Measurements from ENCODE around the gene PCMT1.
A peak's percentile ranks its signal among the peaks of the same experiment; 100 is the strongest.
"Not testable (repeated sequence)": the region's sequence is repeated elsewhere in the genome, so short reads cannot be mapped to it uniquely, and the experiment has no call there.

The PCMT1 gene

DNA sequence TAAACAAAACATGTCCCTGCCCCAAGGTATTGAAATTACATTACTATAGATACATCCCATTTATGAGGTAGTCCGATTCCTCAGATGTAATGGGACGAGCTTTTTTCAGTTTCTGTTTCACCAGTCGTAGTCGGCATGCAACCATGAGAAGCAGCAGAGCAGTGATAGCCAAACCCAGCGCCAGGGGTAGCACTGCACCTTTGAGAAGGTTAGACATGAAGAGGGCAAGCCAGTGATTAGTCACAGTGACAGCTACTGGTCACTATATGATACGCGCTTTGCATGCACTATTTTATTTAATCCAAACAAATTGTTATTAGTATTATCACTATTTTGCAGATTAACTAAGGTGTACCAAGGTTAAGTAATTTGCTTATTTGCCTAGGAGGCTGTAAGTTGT is 71.0 kb downstream of the PCMT1 start:
- no peak for DNase-seq (ENCODE audit: low spot score)

DNA sequence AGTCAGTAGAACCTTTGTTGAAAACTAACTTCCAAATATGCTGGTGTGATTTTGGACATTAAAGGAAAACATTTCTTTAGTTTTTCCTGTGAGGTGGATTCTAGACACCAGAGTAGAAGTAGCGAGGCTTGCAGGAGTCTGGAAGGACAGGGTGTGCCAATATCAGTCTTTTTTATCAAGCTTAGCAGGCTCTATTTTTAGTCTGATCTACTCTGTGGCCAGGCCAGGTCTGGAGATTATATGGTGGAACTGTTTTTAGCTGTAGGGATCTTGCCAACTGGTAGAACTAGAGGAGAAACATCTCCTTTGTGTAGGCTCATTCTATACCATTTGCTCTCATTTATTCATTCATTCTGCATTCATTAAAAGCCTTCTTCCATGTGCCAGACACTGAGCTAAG is 72.0 kb downstream of the PCMT1 start:
- DNase-seq (ENCODE audit: low spot score): no peak

DNA sequence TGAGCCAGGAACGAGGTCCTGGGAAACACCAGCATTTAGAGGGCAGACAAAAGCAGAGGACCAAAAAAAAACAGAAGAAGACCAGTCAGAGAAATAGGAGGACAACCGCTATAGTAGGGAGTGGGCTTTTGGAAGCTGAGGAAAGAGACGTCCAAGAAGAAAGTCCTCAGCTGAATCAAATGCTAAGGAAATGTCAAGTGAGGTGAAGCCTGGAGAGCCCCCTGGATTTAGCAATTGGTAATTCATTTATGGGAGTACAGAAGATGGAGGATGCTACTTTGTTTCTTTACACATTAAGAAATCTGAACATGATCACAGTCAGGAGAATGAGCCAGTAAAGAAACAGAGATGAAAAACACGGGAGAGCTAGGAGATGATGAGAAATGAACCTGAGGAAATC is 73.5 kb downstream of the PCMT1 start:
- DNase-seq (ENCODE audit: low spot score): no peak

DNA sequence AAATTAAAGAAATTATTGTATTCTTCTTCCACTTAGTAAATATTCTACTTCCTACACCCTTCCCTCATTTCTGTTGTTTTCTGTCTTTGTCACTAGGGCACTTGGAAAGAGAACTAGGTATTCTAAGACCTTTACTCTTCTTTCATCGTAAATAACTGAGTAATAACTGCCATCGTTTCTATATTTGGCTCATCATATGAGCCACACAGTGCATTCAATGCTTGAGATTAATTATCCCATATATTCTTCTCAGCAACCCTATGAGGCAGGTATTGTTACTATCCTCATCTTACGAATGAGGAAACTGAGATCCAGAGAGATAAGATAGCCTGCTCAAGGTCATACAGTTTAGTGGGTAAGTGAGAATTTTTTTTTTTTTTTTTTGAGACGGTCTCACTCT is 75.8 kb downstream of the PCMT1 start:
- DNase-seq (ENCODE audit: low spot score): no peak

DNA sequence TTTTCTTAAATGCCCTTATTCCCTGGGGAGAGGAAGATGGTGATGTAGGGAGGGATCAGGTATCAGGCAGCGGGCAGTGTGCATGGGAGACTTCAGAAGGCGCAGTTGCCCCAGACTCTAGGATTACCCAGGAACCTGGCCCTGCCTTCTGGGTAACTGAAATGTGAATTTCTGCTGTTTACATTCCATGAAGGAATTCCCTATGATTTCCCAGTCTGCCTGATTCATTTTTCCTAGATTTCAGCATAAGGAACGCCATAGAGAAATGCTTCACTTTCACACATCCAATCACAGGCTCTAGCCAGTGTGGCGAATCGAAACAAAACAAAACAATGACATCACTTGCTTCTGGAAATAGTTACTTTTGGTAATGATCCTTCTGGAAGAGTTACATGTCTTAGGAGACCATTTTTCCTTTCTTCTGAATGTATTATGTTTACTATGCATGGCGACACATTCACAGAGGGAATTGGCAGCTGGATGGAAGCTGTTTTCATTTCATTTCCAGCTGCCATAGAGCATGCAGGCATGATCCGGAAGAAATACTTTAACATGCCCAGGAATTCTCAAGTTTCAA is 81.3 kb downstream of the PCMT1 start:
- no peak for DNase-seq (ENCODE audit: low spot score)

DNA sequence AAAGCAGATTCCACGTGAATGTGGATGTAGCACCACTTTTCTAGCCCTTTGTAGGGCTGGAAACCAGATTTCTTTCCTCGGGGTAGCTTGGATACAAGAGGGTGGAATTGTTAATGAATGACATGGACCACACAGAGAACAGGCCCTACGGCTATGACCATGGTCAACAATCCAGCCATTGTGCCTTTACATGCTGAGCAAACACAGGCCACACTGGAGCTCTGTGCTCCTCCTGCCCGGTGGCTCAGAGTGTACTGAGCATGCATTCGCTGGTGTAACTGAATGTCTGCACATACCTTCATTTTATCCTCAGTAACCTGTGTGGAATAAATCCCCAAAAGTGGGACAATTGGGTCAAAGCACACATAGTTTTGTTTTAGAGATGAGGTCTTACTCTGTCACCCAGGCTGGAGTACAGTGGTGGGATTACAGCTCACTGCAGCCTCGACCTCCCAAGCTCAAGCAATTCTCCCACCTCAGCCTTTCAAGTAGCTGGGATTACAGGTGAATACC is 81.8 kb downstream of the PCMT1 start:
- no peak for DNase-seq (ENCODE audit: low spot score)

DNA sequence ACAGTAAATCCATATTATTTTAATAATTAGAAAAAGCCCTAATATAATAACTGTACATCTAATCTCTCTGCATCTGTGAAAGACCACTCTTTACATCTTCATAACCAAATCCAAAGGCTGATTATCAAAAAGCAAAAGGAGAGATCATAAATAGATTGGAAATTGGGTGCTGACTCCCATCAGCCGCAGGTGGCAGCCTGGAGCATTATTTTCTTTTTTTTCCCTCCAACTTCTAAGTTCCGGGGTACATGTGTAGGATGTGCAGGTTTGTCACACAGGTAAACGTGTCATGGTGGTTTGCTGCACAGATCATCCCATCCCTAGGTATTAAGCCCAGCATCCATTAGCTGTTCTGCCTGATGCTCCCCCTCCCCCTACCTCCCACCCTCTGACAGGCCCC is 84.1 kb downstream of the PCMT1 start:
- DNase-seq (ENCODE audit: low spot score): no peak

DNA sequence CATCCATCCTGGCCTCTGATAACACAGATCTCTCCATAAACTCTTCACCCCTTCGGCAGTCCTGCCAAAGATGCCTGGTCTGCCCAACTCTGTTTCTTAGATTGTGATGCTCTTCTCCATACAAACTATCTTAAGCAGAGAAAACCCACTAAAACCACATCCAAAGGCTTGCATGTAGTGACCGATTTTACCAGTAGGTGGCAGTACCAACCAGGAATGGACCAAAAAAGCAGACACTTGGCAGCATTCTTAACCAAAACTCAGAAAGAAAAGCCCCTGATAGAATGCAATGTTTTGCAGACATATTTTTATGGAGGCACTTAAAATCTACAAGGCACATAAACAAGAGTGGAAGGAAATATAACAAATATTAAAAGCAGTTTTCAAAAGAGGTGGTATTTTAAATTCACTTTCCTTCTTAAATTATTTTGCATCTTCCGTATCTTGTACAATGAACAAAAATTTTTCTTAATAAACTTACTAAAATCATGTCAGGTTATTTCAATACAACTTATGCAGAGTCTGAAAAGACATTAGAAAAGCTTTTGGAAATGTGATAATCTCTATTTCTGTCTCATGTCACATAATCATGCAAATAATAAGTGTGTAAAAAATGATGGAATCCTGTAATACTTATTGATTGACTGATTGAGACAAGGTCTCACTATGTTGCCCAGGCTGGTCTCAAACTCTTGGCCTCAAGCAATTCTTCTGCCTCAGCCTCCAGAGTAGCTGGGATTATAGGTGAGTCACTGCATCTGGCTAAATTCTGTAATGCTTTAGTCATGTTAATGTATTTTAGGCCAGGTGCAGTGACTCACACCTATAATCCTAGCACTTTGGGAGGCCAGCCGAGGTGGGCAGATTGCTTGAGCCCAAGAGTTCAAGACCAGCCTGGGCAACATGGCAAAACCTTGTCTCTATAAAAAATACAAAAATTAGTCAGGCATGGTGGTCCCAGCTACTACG is 85.3 kb downstream of the PCMT1 start:
- DNase-seq (ENCODE audit: low spot score): peak; percentile 81

DNA sequence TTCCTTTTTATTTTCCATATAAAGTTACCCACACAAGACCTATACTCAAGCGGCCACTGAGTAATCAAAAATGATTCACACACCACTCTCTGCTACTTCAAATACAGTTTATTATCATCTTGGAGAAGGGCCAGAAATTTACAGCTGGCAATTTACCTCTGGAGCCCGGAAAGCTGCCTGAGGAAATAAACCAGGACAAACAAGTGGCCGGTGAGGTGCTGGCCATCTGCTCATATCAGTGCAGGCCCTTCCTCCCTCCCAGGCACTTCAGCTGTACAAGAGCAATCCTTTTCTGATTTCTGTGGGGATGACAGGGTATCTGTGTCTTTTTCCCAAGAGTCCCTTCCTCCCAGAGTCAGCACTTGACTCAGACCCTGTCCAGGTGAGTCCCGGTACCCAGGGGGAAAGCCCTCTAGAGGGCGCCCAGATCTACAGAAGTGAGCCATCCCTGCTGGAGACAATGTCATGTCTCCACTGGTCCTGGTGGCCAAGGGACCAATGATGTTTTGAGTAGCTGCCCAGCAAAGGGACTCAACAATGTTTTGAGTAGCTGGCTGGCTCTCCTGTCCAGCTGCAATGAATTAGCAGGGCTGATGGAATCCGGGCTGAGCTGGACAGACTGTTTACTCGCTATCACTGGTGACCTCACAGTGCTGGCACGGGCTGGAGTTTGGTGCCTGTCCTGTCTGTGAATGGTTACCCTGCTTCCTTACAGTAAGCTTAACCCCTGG is 91.0 kb downstream of the PCMT1 start:
- peak; percentile 77 for DNase-seq (ENCODE audit: low spot score)

DNA sequence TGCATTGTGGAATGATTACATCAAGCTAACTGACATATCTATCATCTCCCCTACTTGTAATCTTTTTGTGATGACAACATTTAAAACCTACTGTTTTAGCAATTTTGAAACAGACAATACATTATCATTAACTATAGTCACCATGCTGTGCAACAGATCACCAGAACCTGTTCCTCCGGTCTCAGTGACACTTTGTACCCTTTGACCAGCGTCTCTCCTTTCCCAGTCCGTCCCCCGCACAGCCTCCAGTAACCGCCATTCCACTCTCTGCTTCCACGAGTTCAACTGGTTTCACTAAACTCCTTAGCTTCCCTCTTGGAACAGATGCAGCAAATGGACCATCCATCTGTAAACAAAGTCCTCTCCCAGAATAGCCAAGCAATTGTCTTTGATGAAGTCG is 92.8 kb downstream of the PCMT1 start:
- no peak for DNase-seq (ENCODE audit: low spot score)

DNA sequence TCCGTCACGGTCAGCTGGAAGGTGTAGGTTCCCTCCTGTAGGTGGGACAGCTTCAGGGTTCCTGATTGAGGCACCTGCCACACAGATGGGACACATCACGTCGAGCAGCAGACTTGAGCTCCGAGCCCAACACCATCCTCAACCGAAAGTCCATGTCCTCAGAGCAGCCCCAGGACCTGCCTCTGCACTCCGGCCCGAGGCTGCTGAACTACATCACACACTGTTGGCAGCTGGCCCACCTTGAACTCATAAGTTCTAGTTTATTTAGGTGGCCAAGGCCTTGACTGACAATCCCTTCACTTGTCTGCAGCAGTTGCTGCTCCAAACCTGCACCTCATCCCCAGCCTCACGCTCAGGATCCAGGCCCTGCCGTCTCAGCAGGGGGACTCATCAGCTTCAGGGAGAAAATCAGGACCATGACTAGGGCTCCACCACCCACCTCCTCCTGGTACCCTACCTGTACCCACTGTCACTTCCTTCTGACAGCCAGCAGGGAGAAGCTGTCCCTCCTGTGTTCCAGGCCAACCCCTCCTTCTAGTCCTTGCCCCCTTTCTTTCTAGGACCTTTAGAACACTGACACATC is 93.6 kb downstream of the PCMT1 start:
- no peak for DNase-seq (ENCODE audit: low spot score)

DNA sequence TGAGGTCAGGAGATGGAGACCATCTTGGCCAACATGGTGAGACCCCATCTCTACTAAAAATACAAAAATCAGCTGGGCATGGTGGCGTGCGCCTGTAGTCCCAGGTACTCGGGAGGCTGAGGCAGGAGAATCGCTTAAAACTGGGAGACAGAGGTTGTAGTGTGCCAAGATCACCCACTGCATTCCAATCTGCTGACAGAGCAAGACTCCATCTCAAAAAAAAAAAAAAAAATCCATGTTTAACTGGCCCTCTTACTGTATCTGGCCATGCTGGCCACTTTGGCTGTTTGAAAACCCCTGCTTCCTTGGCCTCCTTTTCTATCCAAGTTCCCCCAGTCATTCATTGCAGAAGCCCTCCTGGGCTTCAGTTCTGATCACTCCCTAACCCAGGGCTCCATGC is 94.5 kb downstream of the PCMT1 start:
- peak; percentile 58 for DNase-seq (ENCODE audit: low spot score)

DNA sequence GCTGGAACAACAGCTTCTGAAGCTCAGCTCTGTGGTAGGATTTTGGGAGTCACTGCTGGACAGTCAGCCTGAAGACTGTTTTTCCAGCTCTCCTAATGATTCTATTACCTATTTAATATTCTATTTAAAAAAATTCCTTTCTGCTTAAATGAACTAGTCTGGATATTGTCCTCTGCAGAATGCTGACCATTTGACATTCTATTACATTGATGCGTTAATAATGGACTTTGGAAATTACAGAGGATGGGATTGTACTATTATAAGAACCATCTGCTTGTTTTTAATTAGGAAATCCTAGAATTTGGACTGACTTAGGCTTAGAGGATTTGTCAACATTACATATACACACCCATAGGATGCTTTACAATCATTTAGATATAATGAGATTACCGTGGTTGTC is 94.9 kb downstream of the PCMT1 start:
- DNase-seq (ENCODE audit: low spot score): no peak

DNA sequence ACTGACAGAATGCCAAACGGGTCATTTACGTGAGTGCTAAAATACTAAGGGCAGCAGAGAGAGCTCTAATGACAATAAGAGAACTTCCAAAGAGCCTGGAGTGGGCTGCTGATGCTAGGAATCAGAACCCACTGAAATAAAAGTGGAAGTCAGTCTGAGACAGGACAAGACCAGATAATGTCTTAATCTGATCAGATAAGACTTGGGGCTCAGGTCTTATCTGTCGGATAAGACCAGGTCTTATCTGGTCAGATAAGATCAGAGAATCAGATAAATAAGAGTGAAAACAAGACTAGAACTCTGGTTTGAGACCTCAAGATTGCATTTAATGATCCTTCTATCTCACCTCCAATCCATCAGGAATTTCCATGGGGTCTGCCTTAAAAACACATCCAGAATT is 96.0 kb downstream of the PCMT1 start:
- DNase-seq (ENCODE audit: low spot score): no peak

DNA sequence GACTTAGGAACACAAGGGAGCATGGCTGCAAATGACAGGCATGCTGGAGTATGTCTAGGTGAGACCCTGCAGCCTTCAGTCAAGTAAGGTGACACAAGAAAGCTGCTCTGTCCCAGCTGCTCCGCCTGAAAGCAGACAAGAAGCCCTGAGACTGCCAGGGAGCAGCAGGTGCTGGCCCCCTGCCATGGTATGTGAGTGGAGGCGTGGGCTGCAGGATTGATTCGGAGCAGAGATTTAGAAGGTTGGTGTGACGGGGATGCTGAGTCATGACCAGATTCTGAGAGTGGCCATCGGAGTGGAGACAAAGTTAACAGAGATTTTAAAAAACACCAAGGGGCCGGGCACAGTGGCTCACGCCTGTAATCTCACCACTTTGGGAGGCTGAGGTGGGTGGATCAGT is 96.8 kb downstream of the PCMT1 start:
- peak; percentile 88 for DNase-seq (ENCODE audit: low spot score)

DNA sequence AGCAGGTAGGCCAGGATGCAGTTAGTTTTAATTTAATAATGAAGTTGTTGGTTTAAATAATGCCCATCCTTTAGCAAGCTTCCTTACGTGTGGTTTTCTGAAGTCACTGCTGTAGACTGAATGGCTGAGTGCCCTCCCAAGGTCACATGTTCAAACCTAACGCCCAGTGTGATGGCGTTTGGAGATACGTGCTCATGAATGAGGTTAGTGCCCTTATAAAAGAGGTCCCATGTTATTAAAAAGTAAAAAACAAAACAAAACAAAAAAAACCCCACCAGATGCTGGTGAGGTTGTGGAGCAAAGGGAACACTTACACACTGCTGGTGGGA is 98.4 kb downstream of the PCMT1 start:
- peak; percentile 71 for DNase-seq (ENCODE audit: low spot score)

DNA sequence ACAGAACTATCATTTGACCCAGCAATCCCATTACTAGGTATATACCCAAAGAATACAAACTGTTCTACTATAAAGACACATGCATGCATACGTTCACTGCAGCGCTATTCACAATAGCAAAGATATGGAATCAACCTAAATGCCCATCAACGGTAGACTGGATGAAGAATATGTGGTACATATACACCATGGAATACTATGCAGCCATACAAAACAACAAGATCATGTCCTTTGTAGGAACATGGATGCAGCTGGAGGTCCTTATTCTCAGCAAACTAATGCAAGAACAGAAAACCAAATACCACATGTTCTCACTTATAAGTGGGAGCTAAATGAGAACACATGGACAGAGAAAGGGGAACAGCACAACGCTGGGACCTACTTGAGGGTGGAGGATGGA is 98.8 kb downstream of the PCMT1 start:
- not testable (repeated sequence) for DNase-seq (ENCODE audit: low spot score)

DNA sequence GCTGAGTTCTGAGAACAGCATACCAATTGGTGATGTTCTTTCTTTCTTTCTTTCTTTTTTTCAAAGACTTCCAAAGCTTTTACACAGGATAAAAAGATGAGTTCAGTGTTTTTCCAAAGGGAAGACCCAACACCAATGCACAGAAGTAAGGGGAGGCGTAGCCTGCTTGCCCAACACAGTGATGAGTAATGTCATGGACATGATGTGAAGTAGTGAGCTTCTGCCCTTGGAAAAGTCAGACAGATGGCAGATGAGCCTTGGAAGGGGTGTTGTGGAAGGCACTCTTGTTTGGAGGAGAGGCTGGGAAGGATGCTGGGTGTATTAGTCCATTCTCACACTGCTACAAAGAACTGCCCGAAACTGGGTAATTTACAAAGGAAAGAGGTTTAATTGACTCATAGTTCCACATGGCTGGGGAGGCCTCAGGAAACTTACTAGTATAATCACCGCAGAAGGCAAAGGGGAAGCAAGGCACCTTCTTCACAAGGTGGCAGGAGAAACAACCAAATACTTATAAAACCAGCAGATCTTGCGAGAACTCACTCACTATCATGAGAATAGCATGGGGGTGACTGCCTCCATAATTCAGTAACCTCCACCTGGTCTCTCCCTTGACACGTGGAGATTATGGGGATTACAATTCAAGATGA is 102.0 kb downstream of the PCMT1 start:
- no peak for DNase-seq (ENCODE audit: low spot score)

DNA sequence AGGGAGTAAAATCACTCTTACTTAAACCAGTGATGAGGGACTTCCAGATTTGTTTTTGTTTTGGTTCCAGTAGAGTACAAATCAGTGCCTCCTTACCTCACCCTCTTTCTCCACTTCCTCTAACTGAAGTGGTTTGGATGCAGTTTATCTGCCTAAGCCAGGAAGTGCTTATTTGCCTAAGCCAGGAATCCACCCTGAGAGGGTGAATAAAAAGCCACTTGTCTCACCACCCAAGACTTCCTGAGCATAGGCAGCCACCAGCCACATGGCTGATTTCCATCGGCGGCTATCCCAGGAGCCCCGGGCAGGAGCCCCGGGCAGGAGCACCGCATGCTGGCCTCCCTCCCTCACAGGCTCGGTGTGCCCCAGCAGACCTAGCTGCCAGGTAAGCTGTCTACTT is 102.6 kb downstream of the PCMT1 start:
- peak; percentile 67 for DNase-seq (ENCODE audit: low spot score)

DNA sequence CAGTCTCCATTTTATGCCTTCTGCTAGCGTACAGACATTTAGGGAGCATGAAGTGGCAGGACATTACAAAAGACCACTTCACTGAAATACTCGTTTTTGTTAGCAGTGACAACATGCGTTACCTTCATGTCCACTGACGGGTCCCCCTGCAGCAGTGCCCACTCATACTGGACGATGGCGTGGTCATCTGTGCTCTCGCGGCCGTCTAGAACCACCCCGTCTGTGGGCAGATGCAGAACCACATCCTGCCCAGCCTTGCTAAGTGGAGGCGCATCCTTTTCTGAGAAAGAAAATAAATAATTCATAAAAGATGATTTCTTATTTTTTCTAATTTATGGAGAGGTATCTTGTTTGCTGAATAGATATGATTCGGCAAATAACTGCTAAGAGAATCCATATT is 103.3 kb downstream of the PCMT1 start:
- DNase-seq (ENCODE audit: low spot score): no peak

DNA sequence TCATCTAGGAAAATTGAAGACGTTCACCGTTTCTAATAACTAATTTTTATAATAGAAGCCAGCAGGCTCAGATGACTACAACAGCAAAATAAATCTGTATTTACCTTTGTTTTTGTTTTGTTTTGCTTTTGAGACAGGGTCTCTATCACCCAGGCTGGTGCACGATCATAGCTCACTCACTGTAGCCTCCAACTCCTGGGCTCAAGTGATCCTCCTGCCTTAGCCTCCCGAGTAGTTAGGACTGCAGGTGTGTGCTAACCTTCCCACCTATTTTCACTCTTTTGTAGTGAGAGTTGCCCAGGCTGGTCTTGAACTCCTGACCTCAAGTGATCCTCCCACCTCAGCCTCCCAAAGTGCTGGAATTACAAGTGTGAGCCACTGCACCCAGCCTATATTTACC is 104.5 kb downstream of the PCMT1 start:
- not testable (repeated sequence) for DNase-seq (ENCODE audit: low spot score)

DNA sequence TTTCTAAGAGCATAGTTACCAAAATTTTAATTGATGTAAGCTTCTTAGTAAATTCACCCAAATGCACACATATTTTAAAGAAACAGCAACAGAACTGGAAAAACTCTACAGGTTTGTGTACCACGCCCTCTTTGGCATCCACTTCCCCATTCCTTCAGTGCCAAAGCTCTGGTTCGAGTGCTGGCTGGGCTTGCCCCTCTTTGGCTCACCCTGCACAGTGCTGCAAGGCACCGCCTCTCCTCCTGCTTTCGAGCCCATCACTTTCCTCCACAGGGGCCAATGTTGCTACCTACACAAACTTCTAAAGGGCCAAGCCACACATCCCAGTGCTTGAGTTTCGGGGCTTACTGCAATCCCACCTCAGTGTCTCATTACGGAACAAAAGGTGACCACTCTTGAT is 105.0 kb downstream of the PCMT1 start:
- peak; percentile 60 for DNase-seq (ENCODE audit: low spot score)

Data from kidney tubule cell (primary cell).